Type B pancreatic cell (in vitro differentiated cells): ENCODE data around the gene CCL16. TPM values are rescaled to one million over a fixed set of nuclear protein-coding genes. Genes with fewer than 3 reads are reported as not detected.

Experiments
- DNase-seq: peaks from one replicate; pipeline ENCODE4 v3.0.0; 2021; ENCODE audit warnings: mixed read lengths; ENCODE audit not compliant: unreplicated experiment; ENCODE audit errors: extremely low spot score
- H3K27ac Mint-ChIP-seq: 2 replicates; pipeline ENCODE4 v1.8.0; 2021; ENCODE audit warnings: mild to moderate bottlenecking, mixed read lengths
- H3K27me3 Mint-ChIP-seq: 2 replicates; pipeline ENCODE4 v1.8.0; 2021; ENCODE audit warnings: mixed read lengths
- H3K36me3 Mint-ChIP-seq: 2 replicates; pipeline ENCODE4 v1.8.0; 2021; ENCODE audit warnings: mixed read lengths
- H3K4me1 Mint-ChIP-seq: one replicate; pipeline ENCODE4 v1.8.0; 2021; ENCODE audit warnings: mixed read lengths; ENCODE audit not compliant: unreplicated experiment
- H3K4me3 Mint-ChIP-seq: 2 replicates; pipeline ENCODE4 v1.8.0; 2021; ENCODE audit warnings: mild to moderate bottlenecking, mixed read lengths
- H3K9me3 Mint-ChIP-seq: 2 replicates; pipeline ENCODE4 v1.8.0; 2021; ENCODE audit warnings: mixed read lengths
- CTCF ChIP-seq: fragments of 200-600 bp; sonication (generic); conservative IDR thresholded peaks from 2 replicates; pipeline ENCODE4 v1.5.0; 2021; ENCODE audit warnings: antibody characterized with exemption, mild to moderate bottlenecking
- total RNA-seq: library from RNA; stranded (reverse); gene quantifications from 2 replicates; pipeline ENCODE4 v1.2.1, GENCODE V29; 2021; ENCODE audit warnings: low replicate concordance

CCL16 gene
- total RNA-seq, 1 donor from 2014 or later, result not detected

GRCh38 chr17:35968520-35969054 lies 12.7 kb downstream of the CCL16 start:
- Mint-ChIP-seq H3K27ac (no peak overlapping the region), H3K9me3 (no peaks in the 10 kb centered on the region), H3K4me3 (no peak overlapping the region), H3K4me1 (peaks cover 9% of the 10 kb centered on the region), H3K27me3 (no peaks in the 10 kb centered on the region), H3K36me3 (no peaks in the 10 kb centered on the region)
- TF ChIP-seq CTCF, result no peak
- no peak for DNase-seq

- DNase-seq, result no peak
- no peak for TF ChIP-seq CTCF
- no peak overlapping the region for H3K4me3 Mint-ChIP-seq
- no peak overlapping the region for H3K27ac Mint-ChIP-seq
- H3K36me3 Mint-ChIP-seq, result no peaks in the 10 kb centered on the region
- no peaks in the 10 kb centered on the region for H3K27me3 Mint-ChIP-seq
- H3K4me1 Mint-ChIP-seq, result peaks cover 5% of the 10 kb centered on the region
- H3K9me3 Mint-ChIP-seq, result no peaks in the 10 kb centered on the region
Measured at GRCh38 chr17:35965272-35965671, 16.0 kb downstream of the CCL16 start.

- H3K27ac Mint-ChIP-seq, result no peak overlapping the region
- H3K4me1 Mint-ChIP-seq, result no peaks in the 10 kb centered on the region
- no peak overlapping the region for H3K4me3 Mint-ChIP-seq
- no peak for DNase-seq
- no peaks in the 10 kb centered on the region for H3K36me3 Mint-ChIP-seq
- no peaks in the 10 kb centered on the region for H3K27me3 Mint-ChIP-seq
- no peaks in the 10 kb centered on the region for H3K9me3 Mint-ChIP-seq
- TF ChIP-seq CTCF, result no peak
Measured at GRCh38 chr17:35963663-35964062, 17.6 kb downstream of the CCL16 start.

GRCh38 chr17:35953720-35954119 lies 27.6 kb downstream of the CCL16 start:
- H3K36me3 Mint-ChIP-seq, result no peaks in the 10 kb centered on the region
- no peaks in the 10 kb centered on the region for H3K9me3 Mint-ChIP-seq
- no peak overlapping the region for H3K27ac Mint-ChIP-seq
- no peak for DNase-seq
- no peaks in the 10 kb centered on the region for H3K4me1 Mint-ChIP-seq
- no peak for TF ChIP-seq CTCF
- H3K27me3 Mint-ChIP-seq, result peaks cover 8% of the 10 kb centered on the region
- H3K4me3 Mint-ChIP-seq, result no peak overlapping the region

- DNase-seq, result no peak
- Mint-ChIP-seq H3K9me3 (no peaks in the 10 kb centered on the region), H3K36me3 (no peaks in the 10 kb centered on the region), H3K27me3 (peaks cover 4% of the 10 kb centered on the region), H3K27ac (no peak overlapping the region), H3K4me1 (no peaks in the 10 kb centered on the region), H3K4me3 (no peak overlapping the region)
- TF ChIP-seq CTCF, result no peak
Measured at GRCh38 chr17:35949401-35949800, 31.9 kb downstream of the CCL16 start.

GRCh38 chr17:35948092-35948491 lies 33.2 kb downstream of the CCL16 start:
- DNase-seq, result no peak
- Mint-ChIP-seq H3K36me3 (no peaks in the 10 kb centered on the region), H3K27me3 (no peaks in the 10 kb centered on the region), H3K27ac (no peak overlapping the region), H3K4me1 (no peaks in the 10 kb centered on the region), H3K4me3 (no peak overlapping the region), H3K9me3 (no peaks in the 10 kb centered on the region)
- TF ChIP-seq CTCF, result no peak
